ENCODE results near the gene IGF2BP2.
"Not testable (repeated sequence)": the region's sequence is repeated elsewhere in the genome, so short reads cannot be mapped to it uniquely, and the experiment has no call there.

IGF2BP2 gene

GRCh38 chr3:185713015-185713414 is 111.8 kb downstream of the IGF2BP2 start:
- no peak for DNase-seq (ENCODE audit: low read depth, low spot score)

GRCh38 chr3:185712337-185712736 is 112.5 kb downstream of the IGF2BP2 start:
- DNase-seq (ENCODE audit: low read depth, low spot score), result no peak

- no peak for DNase-seq (ENCODE audit: low read depth, low spot score)
These were observed 113.5 kb downstream of the IGF2BP2 start for GRCh38 chr3:185711255-185711870.

- DNase-seq (ENCODE audit: low read depth, low spot score), result no peak
These were observed 115.4 kb downstream of the IGF2BP2 start for GRCh38 chr3:185709251-185709955.

- DNase-seq (ENCODE audit: low read depth, low spot score), result no peak
These were observed 116.5 kb downstream of the IGF2BP2 start for GRCh38 chr3:185708392-185708791.

- DNase-seq (ENCODE audit: low read depth, low spot score), result no peak
These were observed 119.3 kb downstream of the IGF2BP2 start for GRCh38 chr3:185705498-185705897.

GRCh38 chr3:185702262-185703225 is 122.3 kb downstream of the IGF2BP2 start:
- no peak for DNase-seq (ENCODE audit: low read depth, low spot score)

GRCh38 chr3:185701611-185702261 is 123.1 kb downstream of the IGF2BP2 start:
- no peak for DNase-seq (ENCODE audit: low read depth, low spot score)

GRCh38 chr3:185699927-185700326 is 124.9 kb downstream of the IGF2BP2 start:
- no peak for DNase-seq (ENCODE audit: low read depth, low spot score)

- not testable (repeated sequence) for DNase-seq (ENCODE audit: low read depth, low spot score)
These were observed 127.6 kb downstream of the IGF2BP2 start for GRCh38 chr3:185697228-185697627.

GRCh38 chr3:185696039-185696438 is 128.8 kb downstream of the IGF2BP2 start:
- DNase-seq (ENCODE audit: low read depth, low spot score), result no peak

- no peak for DNase-seq (ENCODE audit: low read depth, low spot score)
These were observed 130.7 kb downstream of the IGF2BP2 start for GRCh38 chr3:185693985-185694653.

GRCh38 chr3:185691622-185692021 is 133.2 kb downstream of the IGF2BP2 start:
- DNase-seq (ENCODE audit: low read depth, low spot score), result no peak

- DNase-seq (ENCODE audit: low read depth, low spot score), result no peak
These were observed 137.5 kb downstream of the IGF2BP2 start for GRCh38 chr3:185687271-185687878.

- DNase-seq (ENCODE audit: low read depth, low spot score), result no peak
These were observed 139.4 kb downstream of the IGF2BP2 start for GRCh38 chr3:185685231-185686035.

GRCh38 chr3:185680231-185680630 is 144.6 kb downstream of the IGF2BP2 start:
- DNase-seq (ENCODE audit: low read depth, low spot score), result no peak

- DNase-seq (ENCODE audit: low read depth, low spot score), result no peak
These were observed 146.8 kb downstream of the IGF2BP2 start for GRCh38 chr3:185678027-185678426.

- no peak for DNase-seq (ENCODE audit: low read depth, low spot score)
These were observed 147.6 kb downstream of the IGF2BP2 start for GRCh38 chr3:185677146-185677829.

GRCh38 chr3:185667574-185667973 is 157.3 kb downstream of the IGF2BP2 start:
- no peak for DNase-seq (ENCODE audit: low read depth, low spot score)

All from smooth muscle cell of the brain vasculature (primary cell).